Measurements from ENCODE around the gene CASTOR1. TPM values are rescaled to one million over a fixed set of nuclear protein-coding genes. Genes with fewer than 3 reads are reported as not detected.

CASTOR1 gene
- polyA plus RNA-seq, 1 of the 3 experiments (the other 2 are of a cell fraction), result 14.4 TPM

GRCh38 chr22:30235687-30236170 is 53.6 kb downstream of the CASTOR1 start:
- WGBS (ENCODE audit: low lambda C conversion rate), result 20% methylated on average over 10 of the region's 10 CpGs
- Histone ChIP-seq H3K4me1 (ENCODE audit: control insufficient read depth in 1 of 2, insufficient read depth in 2 of 2, low read depth in 1 of 2, low read length in 1 of 2) (peaks cover 5 to 14% of the 10 kb centered on the region in 2 experiments; a peak in 3 of 4 replicates), H3F3A (replicated peaks; ENCODE audit: insufficient read depth) (no peaks in the 10 kb centered on the region), H3K79me2 (ENCODE audit: insufficient read depth) (no peaks in the 10 kb centered on the region), H2AFZ (ENCODE audit: low read depth) (peak overlapping the region; percentile 50; the same call in 1 of the 2 replicates), H3K4me3 (ENCODE audit: low read depth in 2 of 2, low read length in 1 of 2) (no peak overlapping the region), H3K27ac (ENCODE audit: low read depth in 2 of 2, low read length in 1 of 2) (peak overlapping the region; percentile 37 to 76; a peak in 3 of 4 replicates), H3K36me3 (replicated peaks in 1 of 2; ENCODE audit: control insufficient read depth in 1 of 2, insufficient read depth in 2 of 2, low read length in 1 of 2) (no peaks in the 10 kb centered on the region), H4K20me1 (ENCODE audit: insufficient read depth) (no peaks in the 10 kb centered on the region), H3K9ac (peak overlapping the region; percentile 30; the same call in 1 of the 2 replicates), H3K9me3 (no peaks in the 10 kb centered on the region), H3K27me3 (ENCODE audit: insufficient read depth) (no peaks in the 10 kb centered on the region), H3K4me2 (no peak overlapping the region), H3K9me2 (no peaks in the 10 kb centered on the region)
- CTCF ChIA-PET, result interaction anchor here (1.0 to 1.3 kb wide), 3 partner anchors 14 to 28 kb away, joined by 3 read pairs; no protein-coding TSS in a partner anchor
- DNase-seq, result no peak
- POLR2A ChIA-PET, result no interaction called here
- TF ChIP-seq TCF12 (IDR thresholded peaks at IDR 0.05) (peak; percentile 40), EP300 (IDR thresholded peaks at IDR 0.05; ENCODE audit: borderline replicate concordance in 1 of 2, low read depth in 1 of 2, low read length in 1 of 2) (peak in 1 of 2 experiments; percentile 56; a peak in 1 of 4 replicates), RCOR1 (IDR thresholded peaks at IDR 0.05; ENCODE audit: low read length) (no peak), TEAD4 (IDR thresholded peaks at IDR 0.05; ENCODE audit: borderline replicate concordance, insufficient read depth) (peak; percentile 89), REST (IDR thresholded peaks at IDR 0.05; ENCODE audit: low read depth, low read length) (no peak), EZH2phosphoT487 (IDR thresholded peaks at IDR 0.05; ENCODE audit: borderline replicate concordance, low read depth) (no peak), TAF1 (IDR thresholded peaks at IDR 0.05; ENCODE audit: borderline replicate concordance, low read depth, low read length) (no peak), POLR2AphosphoS5 (IDR thresholded peaks at IDR 0.05; ENCODE audit: low read depth, low read length) (no peak), CTCF (IDR thresholded peaks at IDR 0.05) (no peak), NRF1 (IDR thresholded peaks at IDR 0.05; ENCODE audit: low read depth, low read length) (no peak), USF2 (IDR thresholded peaks at IDR 0.05; ENCODE audit: borderline replicate concordance, low read depth, low read length) (no peak), MAX (IDR thresholded peaks at IDR 0.05; ENCODE audit: low read depth) (0 out of 2 replicates have a peak, but pooled peaks have one; percentile 16), ELF1 (IDR thresholded peaks at IDR 0.05) (no peak), JUND (IDR thresholded peaks at IDR 0.05) (no peak; the same call in 1 of the 2 replicates), FOXM1 (IDR thresholded peaks at IDR 0.05; ENCODE audit: low read depth) (no peak), ZBTB33 (IDR thresholded peaks at IDR 0.05; ENCODE audit: borderline replicate concordance, low read depth) (no peak), RAD21 (IDR thresholded peaks at IDR 0.05; ENCODE audit: low read length) (no peak), CHD2 (IDR thresholded peaks at IDR 0.05; ENCODE audit: low read length, partially characterized antibody) (no peak), USF1 (IDR thresholded peaks at IDR 0.05; ENCODE audit: borderline replicate concordance, low read depth) (no peak), GATA2 (CRISPR knock-in tag; IDR thresholded peaks at IDR 0.05) (no peak), GABPA (IDR thresholded peaks at IDR 0.05; ENCODE audit: low read depth) (no peak), RXRA (IDR thresholded peaks at IDR 0.05; ENCODE audit: borderline replicate concordance, low read depth) (peak; percentile 2; the same call in 1 of the 2 replicates), MXI1 (IDR thresholded peaks at IDR 0.05; ENCODE audit: low read depth, low read length) (no peak), NFIC (IDR thresholded peaks at IDR 0.05; ENCODE audit: borderline replicate concordance) (peak; percentile 73), YY1 (IDR thresholded peaks at IDR 0.05; ENCODE audit: low read depth) (no peak)

Measured in SK-N-SH (cell line).